GM08714 (cell line): ENCODE data around the gene SLC12A7.
"Not testable (repeated sequence)": the region's sequence is repeated elsewhere in the genome, so short reads cannot be mapped to it uniquely, and the experiment has no call there.

ENCODE experiments used
- H3K4me3 ChIP-seq: fragments of 200-500 bp; sonication (Bioruptor generic); 2 replicates; pipeline ENCODE4 v1.5.1; 2014; ENCODE audit warnings: mild to moderate bottlenecking, low read length, inconsistent platforms
- ZNF274 ChIP-seq: IDR thresholded peaks from 2 replicates; pipeline ENCODE4 v1.6.1; 2012; ENCODE audit warnings: mild to moderate bottlenecking, low read depth, low read length

The SLC12A7 gene

DNA sequence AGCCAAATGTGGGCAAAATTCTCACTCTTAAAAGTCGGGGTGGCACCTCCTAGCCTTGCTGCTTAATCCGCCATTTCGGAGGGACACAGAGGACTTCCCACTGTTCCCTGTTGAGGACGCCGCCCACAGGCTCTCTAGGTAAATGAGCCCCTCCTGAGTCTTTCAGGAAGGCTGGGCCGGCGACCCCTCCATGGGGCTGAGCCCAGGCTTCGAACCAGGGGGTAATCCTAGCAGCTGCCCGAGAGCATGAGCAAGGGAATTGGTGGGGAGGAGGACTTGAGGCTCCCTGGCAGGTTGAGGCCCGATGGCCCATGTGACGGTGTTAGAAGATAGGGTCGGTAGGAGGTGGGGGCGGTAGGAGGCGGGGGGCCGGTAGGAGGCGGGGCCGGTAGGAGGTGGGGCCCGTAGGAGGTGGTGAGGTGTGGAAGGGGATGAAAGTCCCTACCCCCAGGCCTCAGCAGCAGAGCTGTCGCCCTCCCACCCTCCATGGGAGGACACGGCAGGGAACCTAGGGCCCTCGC lies 17.1 kb downstream of the SLC12A7 start:
- TF ChIP-seq ZNF274 = no peak
- H3K4me3 ChIP-seq = no peak overlapping the region

DNA sequence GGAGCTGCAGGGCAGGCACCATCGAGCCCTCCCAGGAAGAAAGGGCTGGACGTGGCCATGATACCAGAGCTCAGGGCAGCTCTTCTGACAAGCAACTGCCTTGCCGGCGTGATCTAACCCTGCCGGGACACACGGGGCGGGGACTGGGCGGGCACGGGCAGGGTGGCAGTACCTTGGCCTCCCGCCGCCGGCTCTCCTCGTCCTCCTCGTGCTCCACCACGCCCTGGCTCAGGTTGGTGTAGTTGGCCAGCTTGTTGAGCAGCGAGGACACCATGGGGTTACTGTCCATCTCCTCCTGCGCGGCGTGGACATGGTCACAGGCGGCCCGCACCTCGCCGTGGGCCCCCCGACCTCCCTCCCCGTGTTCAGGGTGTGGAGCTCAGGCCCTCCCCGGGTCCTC lies 18.5 kb downstream of the SLC12A7 start:
- no peak overlapping the region for H3K4me3 ChIP-seq
- TF ChIP-seq ZNF274 = no peak

DNA sequence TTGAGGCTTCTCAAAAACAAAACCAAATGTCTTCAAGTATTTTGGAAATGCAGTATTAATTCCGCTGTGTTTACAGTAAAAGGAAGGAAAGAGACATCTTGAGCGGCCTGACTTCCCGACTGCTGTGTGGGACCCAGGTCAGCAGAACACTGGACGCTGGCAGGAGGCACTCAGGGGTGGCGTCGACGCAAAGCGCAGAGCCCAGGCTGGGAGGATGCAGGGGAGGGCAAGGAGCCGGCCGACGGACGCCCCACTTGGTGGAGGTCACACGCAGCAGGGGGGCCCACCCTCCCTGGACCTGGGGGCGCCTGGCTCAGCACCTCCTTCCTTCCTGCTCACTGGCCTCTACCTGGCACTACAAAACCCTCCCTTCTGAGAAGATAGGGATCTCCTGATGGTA lies 19.7 kb downstream of the SLC12A7 start:
- TF ChIP-seq ZNF274 = no peak
- H3K4me3 ChIP-seq = no peak overlapping the region

DNA sequence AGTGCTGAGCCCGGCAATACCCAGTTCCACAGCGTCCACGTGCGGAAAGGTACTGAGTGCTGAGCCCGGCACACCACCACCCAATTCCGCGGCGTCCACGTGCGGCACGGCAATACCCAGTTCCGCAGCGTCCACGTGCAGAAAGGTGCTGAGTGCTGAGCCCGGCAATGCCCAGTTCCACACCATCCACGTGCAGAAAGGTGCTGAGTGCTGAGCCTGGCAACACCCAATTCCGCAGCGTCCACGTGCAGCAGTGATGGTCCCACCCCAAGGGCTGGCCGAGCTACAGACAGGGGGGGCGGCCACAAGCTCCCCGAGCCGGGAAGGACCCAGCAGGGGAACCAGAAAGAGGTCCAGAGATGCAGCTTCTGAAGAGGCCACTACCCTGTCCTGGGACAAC lies 20.2 kb downstream of the SLC12A7 start:
- H3K4me3 ChIP-seq = no peak overlapping the region
- no peak for TF ChIP-seq ZNF274

DNA sequence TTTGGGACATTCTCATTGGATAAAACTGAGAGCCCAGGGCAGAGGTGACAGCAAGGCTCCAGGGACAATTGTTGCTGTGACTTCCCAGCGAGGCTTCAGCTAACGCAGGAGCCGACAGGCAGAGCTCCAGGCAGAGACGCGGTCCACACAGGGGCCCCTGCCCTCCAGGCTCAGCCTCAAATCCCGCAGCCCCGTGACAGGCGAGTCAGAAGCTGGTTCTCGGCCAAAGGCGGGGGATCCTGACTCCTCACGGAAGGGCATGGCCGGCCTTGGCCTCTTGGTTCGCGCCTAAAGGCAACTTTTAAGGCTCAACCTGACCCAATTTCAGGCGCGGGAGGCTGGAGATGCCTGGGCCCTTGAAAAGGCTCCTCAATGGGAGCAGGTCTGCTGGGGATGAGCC lies 21.3 kb downstream of the SLC12A7 start:
- no peak overlapping the region for H3K4me3 ChIP-seq
- no peak for TF ChIP-seq ZNF274

DNA sequence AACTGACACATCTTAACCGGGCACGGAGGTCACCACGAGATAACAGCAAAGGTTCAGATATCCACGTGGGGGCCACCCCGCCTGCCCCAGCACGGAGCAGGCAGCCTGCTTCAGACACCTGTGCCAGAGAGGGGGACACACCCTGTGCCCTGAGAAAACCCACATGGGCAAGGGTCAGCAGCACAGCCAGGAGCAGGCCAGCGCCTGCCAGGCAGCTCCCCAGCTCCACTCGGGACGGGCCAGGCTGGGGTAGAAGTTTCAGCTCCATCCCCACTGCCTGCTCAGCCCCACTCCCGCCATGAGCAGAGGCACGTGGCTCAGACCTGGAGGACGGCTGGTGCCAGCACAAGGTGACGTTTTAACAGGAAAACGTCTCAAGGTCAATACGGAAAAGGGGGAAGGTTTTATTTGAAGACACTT lies 22.2 kb downstream of the SLC12A7 start:
- TF ChIP-seq ZNF274 = no peak
- H3K4me3 ChIP-seq = no peak overlapping the region

DNA sequence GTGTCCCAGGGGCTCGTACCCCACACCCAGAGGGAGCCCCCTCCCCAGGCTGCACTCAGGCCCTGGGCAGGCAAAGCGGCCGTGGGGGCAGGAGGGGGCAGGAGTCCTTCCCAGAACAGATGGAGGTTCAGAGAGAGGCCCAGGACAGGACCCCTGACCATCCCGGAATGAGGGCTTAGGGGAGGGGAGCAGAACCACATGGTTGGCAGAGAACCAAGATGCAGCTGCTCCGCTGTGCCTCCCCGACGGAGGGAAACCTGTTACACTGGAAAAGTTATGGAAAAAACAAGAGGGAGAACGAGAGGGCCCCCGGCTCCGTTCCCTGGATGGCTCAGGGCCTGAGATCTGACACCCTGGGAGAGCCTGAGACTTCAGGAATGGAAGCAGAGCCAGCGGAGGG lies 22.7 kb downstream of the SLC12A7 start:
- no peak for TF ChIP-seq ZNF274

DNA sequence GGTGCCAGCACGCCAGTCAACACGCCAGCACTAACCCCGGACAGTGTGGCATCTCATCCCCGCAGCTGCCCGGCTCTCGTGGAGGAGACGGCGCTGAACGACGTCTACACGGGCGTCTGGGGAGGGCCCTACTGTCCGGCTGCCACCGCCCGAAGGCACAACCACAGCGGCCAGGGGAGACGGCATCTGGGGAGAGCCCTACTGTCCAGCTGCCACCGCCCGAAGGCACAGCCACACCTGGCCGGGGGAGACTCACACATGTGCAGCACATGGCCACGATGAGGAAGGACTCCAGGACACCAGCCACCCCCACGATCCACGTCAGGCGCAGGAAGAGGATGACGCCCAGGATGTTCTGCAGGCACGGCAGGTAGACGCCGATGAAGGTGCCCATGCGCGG lies 23.1 kb downstream of the SLC12A7 start:
- no peak for TF ChIP-seq ZNF274
- H3K4me3 ChIP-seq = no peak overlapping the region

More for the DNA sequence above, 22.7 kb downstream of the SLC12A7 start:
- no peak overlapping the region for H3K4me3 ChIP-seq

DNA sequence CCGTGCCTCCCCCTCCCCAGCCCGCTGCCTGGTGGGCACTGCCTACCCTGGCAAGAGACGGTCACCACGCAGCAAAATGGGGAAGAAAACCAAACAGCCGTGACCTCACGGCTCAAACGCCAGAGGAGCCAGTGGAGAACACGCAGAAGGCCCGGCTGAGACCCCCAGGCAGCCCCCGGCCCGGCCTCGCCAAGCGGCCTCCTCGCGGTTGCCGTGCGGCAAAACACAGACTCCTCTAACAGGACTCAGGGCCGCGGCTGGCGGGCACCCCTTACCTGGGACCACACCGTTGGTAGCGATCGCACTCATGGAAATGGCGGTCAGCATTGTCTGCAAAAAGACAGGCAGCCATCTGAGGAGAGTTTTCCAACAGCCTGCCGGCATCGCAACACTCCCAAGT lies 23.8 kb downstream of the SLC12A7 start:
- TF ChIP-seq ZNF274 = no peak
- no peak overlapping the region for H3K4me3 ChIP-seq

DNA sequence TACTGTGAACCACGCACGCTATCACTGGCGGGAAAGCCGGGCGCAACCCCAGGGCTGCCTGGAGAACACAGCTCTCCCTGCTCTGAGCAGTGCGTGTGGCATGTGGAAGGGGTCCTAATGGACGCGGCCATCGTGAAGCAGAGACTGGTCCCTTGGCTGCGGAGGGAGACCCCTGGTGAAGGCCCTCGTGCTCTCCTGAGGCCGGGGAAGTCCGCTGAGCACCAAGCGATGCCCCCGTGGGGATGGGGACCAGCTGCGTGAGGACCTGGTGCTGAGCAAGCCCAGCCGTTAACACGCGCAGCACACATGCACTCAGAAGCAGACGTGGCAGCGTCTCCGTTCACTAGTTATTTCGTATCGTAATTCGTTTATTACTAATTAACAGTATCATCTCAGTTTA lies 24.4 kb downstream of the SLC12A7 start:
- TF ChIP-seq ZNF274 = no peak
- H3K4me3 ChIP-seq = no peak overlapping the region

DNA sequence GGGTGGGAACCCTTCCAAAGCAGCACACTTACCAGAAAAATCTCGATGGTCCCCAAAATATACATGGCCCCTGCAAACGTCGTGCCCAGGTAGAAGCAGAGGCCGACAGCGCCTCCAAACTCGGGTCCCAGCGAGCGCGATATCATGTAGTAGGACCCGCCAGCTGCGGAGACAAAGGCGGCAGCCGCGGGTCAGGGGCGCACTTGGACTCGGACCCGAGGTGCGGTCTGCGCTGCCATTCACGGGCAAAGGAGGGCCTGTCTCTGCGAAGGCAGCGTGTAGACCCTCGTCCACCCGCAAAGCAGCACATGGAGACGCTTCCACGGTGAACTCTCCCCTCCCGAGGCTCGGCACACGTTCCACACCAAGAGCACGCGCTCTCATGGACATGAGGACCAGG lies 25.0 kb downstream of the SLC12A7 start:
- no peak for TF ChIP-seq ZNF274
- H3K4me3 ChIP-seq = no peak overlapping the region

DNA sequence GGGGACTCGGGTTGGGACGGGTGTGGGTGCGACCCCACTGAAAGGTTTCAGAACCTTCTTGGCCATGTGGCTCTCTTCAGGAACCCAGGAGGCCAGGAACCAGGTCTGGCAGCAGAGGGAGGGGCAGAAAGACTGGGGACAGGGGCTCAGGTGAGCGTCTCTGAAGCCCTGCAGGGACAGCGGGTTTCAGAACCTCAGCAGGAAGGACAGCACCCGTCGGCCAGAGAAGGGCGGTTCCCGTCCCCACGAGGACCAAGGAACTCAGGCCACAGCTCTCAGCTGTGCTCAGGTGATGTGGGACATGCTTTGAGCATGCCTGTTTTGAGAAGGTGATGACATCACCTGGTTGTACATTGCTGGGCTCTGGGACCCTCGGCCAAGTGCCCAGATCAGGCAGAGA lies 25.7 kb downstream of the SLC12A7 start:
- H3K4me3 ChIP-seq = no peak overlapping the region
- no peak for TF ChIP-seq ZNF274

DNA sequence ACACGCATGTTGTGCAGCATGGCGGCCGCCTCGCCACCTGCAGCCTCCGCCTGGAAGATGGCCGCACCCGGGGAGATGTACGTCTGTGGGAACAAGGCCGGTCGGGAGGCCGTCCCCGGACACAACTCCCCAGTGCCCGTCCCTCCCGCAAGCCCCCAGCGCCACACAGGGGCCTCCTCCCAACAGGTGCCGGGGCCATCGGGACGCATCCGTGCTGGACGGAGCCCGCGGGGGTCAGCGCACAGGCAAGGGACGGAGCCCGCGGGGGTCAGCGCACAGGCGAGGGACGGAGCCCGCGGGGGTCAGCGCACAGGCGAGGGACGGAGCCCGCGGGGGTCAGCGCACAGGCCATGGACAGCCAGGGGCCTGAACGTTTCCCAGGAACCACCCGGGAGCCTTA lies 26.5 kb downstream of the SLC12A7 start:
- no peak overlapping the region for H3K4me3 ChIP-seq
- TF ChIP-seq ZNF274 = no peak

DNA sequence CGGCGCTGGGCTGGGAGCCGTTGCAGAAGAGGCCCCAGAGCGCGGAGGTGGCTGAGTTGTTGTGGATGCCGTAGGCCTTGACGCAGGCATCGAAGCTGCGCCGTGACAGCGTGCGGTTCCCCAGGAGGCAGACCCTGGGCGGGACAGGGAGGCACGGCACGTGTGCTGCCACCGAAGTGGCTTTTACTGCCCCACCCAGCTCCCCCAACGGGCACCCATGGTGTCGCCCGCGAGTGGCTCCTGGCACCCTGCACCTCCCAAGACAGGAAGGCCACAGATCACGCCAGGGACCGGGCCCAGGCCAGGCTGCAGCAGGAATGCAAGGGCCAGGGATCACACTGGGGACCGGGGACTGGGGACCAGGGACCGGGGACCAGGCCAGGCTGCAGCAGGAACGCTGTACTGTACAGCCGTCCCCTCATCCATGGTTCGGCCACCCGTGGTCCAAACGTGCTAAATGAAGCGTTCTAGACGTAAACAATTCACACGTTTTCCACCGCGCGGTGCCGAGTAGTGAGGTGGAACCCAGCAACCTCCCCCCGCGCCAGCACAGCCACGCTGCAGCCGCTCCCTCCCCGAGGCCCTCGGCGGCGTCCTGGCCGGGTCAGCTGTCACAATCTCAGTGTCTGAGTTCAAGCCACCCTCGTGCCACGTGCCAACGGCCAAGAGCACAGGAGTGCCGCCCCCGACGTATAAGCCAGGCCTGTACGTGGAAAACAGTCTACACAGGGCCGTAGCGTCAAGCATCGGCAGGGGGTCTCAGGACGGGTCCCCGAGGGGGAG lies 27.8 kb downstream of the SLC12A7 start:
- no peak overlapping the region for H3K4me3 ChIP-seq
- TF ChIP-seq ZNF274 = no peak

DNA sequence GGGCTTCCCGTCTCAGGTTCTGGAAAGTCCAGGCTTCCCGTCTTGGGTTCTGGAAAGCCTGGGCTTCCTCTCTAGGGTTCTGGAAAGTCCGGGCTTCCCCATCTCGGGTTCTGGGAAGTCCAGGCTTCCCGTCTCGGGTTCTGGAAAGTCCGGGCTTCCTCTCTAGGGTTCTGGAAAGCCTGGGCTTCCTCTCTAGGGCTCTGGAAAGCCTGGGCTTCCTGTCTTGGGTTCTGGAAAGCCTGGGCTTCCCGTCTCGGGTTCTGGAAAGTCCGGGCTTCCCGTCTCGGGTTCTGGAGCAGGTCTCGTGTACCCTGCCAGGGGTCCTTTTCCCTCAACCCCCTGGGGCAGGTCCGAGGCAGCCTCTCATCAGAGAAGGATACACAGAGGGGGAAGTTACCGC lies 28.8 kb downstream of the SLC12A7 start:
- not testable (repeated sequence) for H3K4me3 ChIP-seq

DNA sequence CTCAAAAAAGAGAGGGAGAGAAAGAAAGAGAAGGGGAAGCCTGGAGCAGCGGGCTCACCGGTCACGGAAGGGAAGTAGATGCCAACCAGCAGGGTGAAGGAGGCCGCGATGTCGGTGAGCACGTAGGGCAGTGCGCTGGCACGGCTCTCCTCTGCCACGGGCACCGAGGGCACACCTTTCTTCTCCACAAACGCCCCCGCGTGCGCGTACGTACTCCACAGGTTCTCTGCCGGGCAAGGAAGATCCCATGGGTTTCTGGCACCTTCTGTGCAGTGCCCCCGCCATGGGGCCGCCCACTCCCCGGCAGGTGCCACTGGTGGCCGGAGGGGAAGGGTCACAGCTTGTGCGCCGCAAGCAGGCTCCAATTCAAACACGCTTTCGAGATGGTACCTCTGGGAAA lies 30.3 kb downstream of the SLC12A7 start:
- no peak overlapping the region for H3K4me3 ChIP-seq
- no peak for TF ChIP-seq ZNF274
